Thoracic aorta (tissue), 2 donors: ENCODE data around the gene NFKBIE. TPM values are rescaled to one million over a fixed set of nuclear protein-coding genes. Genes with fewer than 3 reads are reported as not detected.

Source experiments
- ATAC-seq: fragments of 150-250 bp; one replicate; pipeline ENCODE4 v1.8.0; 2017; ENCODE audit warnings: low read depth; ENCODE audit not compliant: insufficient number of reproducible peaks, low FRiP score
- DNase-seq: peaks from one replicate; pipeline ENCODE4 v3.0.0-alpha.2; 2020; ENCODE audit warnings: low spot score
- H3K27ac ChIP-seq, 2 donors: fragments of 200-600 bp; sonication (generic); 1 replicate in 1 of 2; 2 replicates in 1 of 2; pipeline ENCODE4 v1.5.1; 2016; ENCODE audit warnings: mild to moderate bottlenecking in 2 of 2, moderate library complexity in 2 of 2
- H3K27me3 ChIP-seq: fragments of 200-600 bp; sonication (generic); replicated peaks from 2 replicates; pipeline ENCODE4 v1.6.0; 2016; ENCODE audit warnings: mild to moderate bottlenecking; ENCODE audit not compliant: insufficient read depth
- H3K36me3 ChIP-seq: fragments of 200-600 bp; sonication (generic); one replicate; pipeline ENCODE4 v1.5.1; 2016
- H3K4me1 ChIP-seq, 2 donors: fragments of 200-600 bp; sonication (generic); 1 replicate in 1 of 2; 2 replicates in 1 of 2; pipeline versions ENCODE4 v1.5.1 to v1.6.0; 2016; ENCODE audit warnings: low read depth in 2 of 2, mild to moderate bottlenecking in 1 of 2; ENCODE audit not compliant: control insufficient read depth in 1 of 2
- H3K4me3 ChIP-seq: fragments of 200-600 bp; sonication (generic); 2 replicates; pipeline ENCODE4 v1.5.1; 2016; ENCODE audit warnings: mild to moderate bottlenecking
- H3K9me3 ChIP-seq: fragments of 200-600 bp; sonication (generic); 2 replicates; pipeline ENCODE4 v1.5.1; 2016
- CTCF ChIP-seq: fragments of 200-600 bp; sonication (generic); IDR thresholded peaks from one replicate; pipeline ENCODE4 v1.5.1; 2019; ENCODE audit warnings: antibody characterized with exemption
- total RNA-seq, 2 donors: library from RNA; depleted of rRNA; stranded (reverse); fragments of >200 nt; gene quantifications; one replicate each; pipeline versions ENCODE4 v1.1.0 to v1.2.3, GENCODE V29; 2016

NFKBIE gene
- total RNA-seq, 2 donors from 2014 or later = 5.5 to 10.6 TPM

GRCh38 chr6:44228433-44228832 is 36.9 kb downstream of the NFKBIE start:
- Histone ChIP-seq H3K27me3 (no peaks in the 10 kb centered on the region), H3K36me3 (peaks cover 43% of the 10 kb centered on the region), H3K4me3 (no peak overlapping the region), H3K9me3 (no peaks in the 10 kb centered on the region), H3K4me1 (peaks cover 41 to 64% of the 10 kb centered on the region in 2 donors), H3K27ac (no peak overlapping the region)
- DNase-seq (no peak), ATAC-seq (no peak)
- TF ChIP-seq CTCF = no peak

GRCh38 chr6:44228031-44228430 is 37.3 kb downstream of the NFKBIE start:
- Histone ChIP-seq H3K4me1 (peaks cover 37 to 60% of the 10 kb centered on the region in 2 donors), H3K9me3 (no peaks in the 10 kb centered on the region), H3K27ac (peak overlapping the region in 1 of 2 donors; percentile 60), H3K4me3 (no peak overlapping the region), H3K27me3 (no peaks in the 10 kb centered on the region), H3K36me3 (peaks cover 40% of the 10 kb centered on the region)
- no peak for TF ChIP-seq CTCF
- no peak for ATAC-seq
- DNase-seq = no peak

GRCh38 chr6:44227148-44227793 is 38.1 kb downstream of the NFKBIE start:
- Histone ChIP-seq H3K27ac (peak overlapping the region; percentile 60 to 72), H3K36me3 (peaks cover 33% of the 10 kb centered on the region), H3K27me3 (no peaks in the 10 kb centered on the region), H3K4me1 (peaks cover 42 to 59% of the 10 kb centered on the region in 2 donors), H3K9me3 (no peaks in the 10 kb centered on the region), H3K4me3 (peak overlapping the region; percentile 52)
- no peak for TF ChIP-seq CTCF
- ATAC-seq (no peak), DNase-seq (no peak)

- DNase-seq (no peak), ATAC-seq (no peak)
- H3K27me3 ChIP-seq = no peaks in the 10 kb centered on the region
- H3K4me1 ChIP-seq = peaks cover 47 to 60% of the 10 kb centered on the region in 2 donors
- H3K9me3 ChIP-seq = no peaks in the 10 kb centered on the region
- peak overlapping the region; percentile 60 to 72 for H3K27ac ChIP-seq
- H3K4me3 ChIP-seq = peak overlapping the region; percentile 52
- no peak for TF ChIP-seq CTCF
- peaks cover 27% of the 10 kb centered on the region for H3K36me3 ChIP-seq
Measured at GRCh38 chr6:44226368-44227147, 38.8 kb downstream of the NFKBIE start.

- no peak for TF ChIP-seq CTCF
- H3K27me3 ChIP-seq = no peaks in the 10 kb centered on the region
- peak overlapping the region; percentile 52 for H3K4me3 ChIP-seq
- no peaks in the 10 kb centered on the region for H3K9me3 ChIP-seq
- DNase-seq (no peak), ATAC-seq (no peak)
- H3K27ac ChIP-seq = peak overlapping the region; percentile 60 to 72
- peaks cover 19% of the 10 kb centered on the region for H3K36me3 ChIP-seq
- H3K4me1 ChIP-seq = peaks cover 54 to 66% of the 10 kb centered on the region in 2 donors
Measured at GRCh38 chr6:44225579-44226325, 39.6 kb downstream of the NFKBIE start.
